Inferior parietal cortex (tissue), 1 donor: ENCODE measurements around the gene ETAA1.

Source experiments
- DNase-seq: peaks from one replicate; pipeline ENCODE4 v3.0.0-alpha.2; 2016; ENCODE audit errors: extremely low spot score

ETAA1 gene

DNA sequence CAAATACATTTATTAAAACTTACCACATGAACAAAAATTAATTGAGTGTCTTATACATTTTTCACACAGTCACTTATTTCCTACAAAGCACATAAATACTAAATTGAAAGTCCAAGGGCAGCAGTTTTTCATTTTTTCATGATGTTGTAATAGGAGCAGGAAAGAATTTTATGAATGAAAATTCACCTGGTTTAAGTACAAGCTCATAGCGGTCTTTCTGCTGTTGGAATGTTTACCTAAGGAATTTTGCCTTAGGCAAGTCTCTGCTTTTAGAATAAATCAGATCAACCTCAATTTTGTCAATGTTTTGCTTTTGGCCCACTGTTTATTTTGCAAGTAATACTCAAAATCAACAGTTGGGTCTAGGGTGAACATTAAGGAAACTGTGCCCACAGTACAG lies 40.0 kb downstream of the ETAA1 start:
- DNase-seq: no peak

DNA sequence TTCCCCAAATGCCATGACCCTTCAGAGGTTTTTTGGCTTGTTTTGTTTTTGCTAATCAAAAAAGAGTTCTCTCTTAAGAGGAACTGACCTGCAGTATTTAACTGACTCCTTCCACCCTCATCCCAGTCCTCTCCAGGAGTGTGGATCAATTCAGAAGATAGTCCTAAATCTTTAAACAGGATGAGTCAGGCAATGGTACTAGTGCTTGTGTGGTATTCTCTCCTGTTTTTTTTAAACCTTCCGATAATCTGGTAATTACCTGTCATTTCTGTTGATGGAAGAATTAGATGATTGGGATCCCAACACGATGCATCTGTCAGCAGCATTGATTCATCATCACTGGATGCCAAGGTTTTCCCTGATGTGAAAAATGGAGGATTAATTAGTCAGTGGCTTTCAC lies 41.2 kb downstream of the ETAA1 start:
- DNase-seq: no peak

DNA sequence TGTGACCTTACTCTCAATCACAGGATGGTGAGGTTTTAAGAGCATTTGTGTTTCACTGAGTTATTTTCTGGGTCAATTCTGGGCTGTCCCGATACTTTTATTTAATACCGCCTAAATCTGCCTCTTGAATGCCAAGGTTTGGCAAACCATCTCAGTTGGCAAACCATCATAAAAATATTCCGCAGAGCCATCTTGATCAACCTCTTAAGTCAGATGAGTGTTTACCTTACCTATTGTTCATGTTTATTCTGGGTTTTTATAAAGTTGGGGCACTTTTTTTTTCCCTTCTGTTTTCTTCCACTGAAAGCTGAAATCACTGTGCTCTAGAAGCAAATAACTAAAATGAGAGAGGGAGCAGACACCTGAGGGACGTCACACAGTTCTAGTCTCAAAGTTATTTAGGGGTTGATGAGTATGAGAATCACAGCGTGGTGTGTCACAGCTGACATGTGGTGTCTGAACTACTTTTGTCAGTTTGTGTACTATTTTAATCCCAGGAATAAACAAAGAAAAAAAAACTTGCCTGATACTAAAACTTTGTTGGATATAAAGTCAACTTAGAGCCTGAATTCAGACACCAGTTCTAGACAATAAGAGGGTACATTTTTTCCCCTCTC lies 48.6 kb downstream of the ETAA1 start:
- DNase-seq: no peak

DNA sequence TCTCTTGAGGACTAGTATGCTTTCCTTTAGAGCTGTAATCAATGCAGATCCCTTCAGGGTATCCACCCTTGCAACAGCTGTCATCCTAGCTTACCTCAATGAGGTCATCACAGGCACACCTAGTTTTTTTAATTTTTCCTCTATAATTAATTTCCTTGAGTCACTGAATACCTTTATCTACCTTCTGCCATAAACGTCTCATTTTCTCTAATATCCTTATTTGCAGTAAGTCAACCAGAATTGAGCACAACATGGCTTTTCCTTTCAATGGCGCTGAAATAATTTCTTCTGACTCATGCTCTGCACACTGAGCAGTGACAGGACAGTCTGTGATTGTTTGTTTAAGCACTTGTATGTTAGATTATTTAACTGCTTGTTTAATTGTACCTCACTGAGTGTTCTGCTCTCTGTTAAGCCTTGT lies 49.4 kb downstream of the ETAA1 start:
- no peak for DNase-seq

DNA sequence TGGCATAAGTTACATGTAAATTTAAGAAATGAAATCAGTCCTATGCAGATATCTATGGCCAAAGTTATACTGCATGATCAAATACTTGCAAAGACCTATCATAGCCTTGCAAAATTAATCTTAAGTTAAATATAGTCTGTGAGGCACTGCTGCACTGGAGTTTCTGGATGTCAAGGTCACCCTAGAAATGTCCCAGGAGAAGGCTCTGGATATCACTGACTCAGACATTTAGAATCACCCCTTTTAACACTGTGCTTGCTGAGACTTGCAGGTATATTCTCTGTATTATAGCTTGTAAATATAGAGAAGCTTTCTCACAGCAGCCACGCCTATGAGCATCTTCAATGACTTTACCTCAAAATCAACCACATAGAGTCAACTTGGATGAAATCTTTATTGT lies 51.5 kb downstream of the ETAA1 start:
- no peak for DNase-seq

DNA sequence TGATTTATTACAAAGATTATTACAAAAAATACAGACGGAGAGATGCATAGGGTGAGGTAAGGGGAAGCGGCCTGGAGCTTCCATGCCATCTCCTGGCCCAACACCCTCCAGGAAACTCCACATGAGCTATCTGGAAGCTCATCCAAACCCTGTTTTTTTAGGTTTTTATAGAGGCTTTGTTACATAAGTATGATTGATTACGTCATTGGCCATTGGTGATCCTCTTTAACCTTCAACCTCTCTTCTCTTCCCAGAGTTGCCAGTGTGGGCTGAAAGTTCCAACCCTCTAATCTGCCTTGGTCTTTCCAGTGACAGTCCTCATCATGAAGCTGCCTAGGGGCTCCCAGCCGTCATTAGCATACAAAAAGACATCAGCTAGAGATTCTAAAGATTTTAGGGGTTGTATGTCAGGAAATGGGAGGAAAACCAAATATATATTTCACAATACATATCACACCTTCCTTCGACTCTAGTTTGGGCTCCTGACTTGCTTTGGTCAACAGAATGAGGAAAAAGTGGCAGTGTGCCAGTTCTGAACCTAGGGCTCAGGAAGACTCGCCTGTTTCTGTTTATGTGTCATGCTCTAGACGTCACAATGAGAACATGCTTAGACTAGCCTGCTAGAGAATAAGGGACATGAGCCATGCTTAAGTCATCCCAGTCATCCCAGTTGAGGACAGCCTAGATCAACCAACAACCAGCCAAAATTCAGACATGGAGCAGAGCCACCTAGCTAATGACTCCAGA lies 54.1 kb downstream of the ETAA1 start:
- DNase-seq: no peak

DNA sequence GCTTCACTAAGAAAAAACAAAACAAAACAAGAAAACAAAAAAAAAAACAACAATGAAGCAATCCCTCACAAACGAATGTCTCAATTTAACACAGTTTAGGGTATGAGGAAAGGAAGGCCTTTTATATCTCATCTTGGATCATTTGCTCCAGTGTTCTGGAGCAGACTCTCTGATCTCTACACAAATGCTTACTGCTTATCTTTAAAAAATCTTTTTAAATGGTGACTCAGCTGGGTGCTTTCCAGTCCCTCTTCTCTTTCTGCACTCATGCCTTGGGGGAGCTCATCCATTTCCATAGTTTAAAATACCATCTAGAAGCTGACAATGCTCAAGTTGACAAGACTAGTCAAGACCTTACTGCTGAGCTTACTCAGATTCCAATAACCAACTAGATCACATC lies 56.2 kb downstream of the ETAA1 start:
- no peak for DNase-seq

DNA sequence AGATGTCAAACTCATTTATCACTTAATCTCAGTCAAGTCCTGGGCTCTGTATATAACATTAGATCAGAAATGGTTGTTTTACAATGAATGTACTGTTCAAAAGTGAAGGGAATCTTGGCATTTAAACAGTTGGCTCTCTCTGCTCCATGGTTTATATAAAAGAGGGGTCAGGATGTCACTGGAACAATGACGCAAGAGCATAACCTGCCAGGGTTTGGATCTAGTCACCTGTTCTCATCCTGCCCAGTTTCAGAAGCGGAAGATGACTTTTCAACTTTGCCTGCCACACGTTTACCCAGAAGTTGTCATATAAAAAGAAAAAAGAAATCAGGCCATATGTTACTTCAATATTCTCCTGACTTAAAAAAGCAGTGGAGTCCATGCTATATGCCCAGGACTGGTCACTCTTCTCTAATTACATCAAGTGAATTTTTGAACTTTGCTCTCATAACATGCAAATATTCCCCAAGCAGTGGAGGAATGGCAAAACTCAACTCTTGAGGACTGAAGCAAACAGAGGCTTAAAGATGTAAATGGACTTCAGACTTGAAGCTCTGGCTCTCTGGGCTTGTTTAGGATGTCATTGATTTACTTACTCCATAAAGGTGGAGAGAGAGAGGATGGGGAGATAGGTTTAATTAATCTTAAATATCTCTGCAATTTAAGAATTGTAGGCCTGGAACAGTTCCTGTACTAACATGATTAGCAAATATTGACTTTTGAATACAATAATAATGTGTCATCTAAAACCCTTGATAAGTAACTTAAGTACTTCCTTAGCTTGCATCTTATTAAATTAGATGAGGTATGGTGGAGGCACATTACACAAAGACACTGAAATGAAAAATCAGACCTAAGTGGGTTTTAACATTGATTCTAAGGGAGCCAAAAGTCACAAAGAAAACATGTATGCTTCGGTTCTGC lies 58.3 kb downstream of the ETAA1 start:
- DNase-seq: no peak

DNA sequence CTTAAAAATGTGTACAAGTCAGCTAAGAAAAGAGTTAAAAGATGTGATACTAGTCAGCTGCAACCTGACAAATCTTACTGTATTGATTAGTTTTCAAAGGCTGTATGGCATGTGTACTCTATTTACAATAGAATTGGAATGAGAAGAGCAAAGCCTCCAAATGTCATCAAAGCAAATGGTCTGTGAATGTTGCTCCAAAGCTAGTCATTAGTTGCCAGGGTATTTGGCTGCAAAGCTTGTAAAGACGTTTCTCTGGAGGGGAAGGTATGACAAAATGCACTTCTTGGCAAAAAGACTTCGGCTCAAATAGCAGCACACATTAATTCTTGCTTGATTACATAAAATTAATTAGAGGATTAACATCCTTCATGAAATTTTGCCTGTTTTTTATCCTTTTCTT lies 59.3 kb downstream of the ETAA1 start:
- no peak for DNase-seq

DNA sequence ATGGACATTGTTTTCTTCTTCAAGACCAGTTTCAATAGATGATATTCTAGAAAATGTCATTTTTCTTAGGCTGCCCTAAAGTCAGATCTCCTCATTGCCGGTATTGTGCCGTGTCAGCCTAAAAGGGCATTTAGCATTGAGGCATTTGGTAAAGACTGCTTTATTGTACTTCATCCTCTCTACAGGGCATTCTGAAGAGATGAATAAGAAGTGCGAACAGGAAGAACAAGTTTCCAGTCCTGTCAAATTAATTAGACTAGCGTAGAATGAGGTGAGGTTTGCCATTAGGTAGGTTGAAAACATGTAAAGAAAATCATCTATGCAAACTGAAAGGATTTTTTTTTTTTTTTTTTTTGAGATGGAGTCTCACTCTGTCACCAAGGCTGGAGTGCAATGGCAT lies 60.6 kb downstream of the ETAA1 start:
- no peak for DNase-seq

DNA sequence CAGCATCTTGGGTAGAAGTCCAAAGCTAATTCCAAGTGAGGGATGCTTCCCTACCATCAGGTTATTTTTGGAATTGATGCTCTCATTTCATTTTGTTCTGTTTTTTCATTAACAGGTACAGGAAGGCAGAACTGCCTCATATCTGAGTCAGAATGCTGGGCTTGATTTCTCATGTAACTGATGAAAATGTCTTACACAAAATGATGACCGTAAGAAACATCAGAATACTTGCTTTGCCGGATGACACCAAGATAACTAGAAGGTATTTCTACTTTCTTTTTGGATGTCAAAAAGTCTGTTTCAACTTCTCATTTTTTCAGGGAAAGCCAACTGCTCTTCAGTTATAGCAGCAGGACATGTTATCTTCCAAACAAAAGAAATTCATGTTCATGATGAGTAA lies 62.6 kb downstream of the ETAA1 start:
- DNase-seq: no peak
